HG02588 (cell line): ENCODE data around the gene SIRT7.
"Not testable (repeated sequence)": the region's sequence is repeated elsewhere in the genome, so short reads cannot be mapped to it uniquely, and the experiment has no call there.

Source experiments
- ATAC-seq: cut with Tn5 transposase; IDR thresholded peaks from one replicate; pipeline ENCODE4 v1.9.1; 2021; ENCODE audit warnings: mild to moderate bottlenecking, moderate library complexity; ENCODE audit not compliant: unreplicated experiment

The SIRT7 gene

DNA sequence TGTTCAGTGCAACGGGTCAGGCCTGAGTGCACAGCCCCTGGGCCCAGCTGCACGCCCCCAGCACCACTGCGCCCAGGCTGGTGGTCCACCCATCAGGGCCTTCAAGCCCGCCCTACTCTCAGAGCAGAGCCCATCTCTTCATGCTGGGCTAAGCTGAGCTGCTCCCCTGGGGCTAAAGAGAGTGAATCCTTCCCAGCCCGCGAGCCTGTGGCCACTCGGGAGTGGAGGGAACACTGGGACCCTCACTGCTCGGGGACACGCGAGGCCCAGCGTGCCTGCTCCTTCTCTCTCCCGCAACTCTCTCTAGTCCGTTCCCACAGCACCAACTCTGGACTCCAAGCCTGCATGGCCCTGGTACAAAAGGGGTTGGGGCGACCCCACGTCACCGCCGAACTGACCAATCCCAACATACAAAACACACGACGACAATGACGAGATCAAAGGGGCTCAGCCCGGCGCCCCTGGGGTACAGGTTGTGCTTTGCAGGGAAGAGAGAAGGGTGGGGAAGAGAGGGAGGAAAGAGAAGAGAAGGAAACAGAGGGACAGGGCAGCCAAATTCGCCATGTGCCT lies 4.1 kb upstream of the SIRT7 start:
- no peak for ATAC-seq

GRCh38 chr17:81921537-81921862 lies 3.5 kb upstream of the SIRT7 start:
- no peak for ATAC-seq

DNA sequence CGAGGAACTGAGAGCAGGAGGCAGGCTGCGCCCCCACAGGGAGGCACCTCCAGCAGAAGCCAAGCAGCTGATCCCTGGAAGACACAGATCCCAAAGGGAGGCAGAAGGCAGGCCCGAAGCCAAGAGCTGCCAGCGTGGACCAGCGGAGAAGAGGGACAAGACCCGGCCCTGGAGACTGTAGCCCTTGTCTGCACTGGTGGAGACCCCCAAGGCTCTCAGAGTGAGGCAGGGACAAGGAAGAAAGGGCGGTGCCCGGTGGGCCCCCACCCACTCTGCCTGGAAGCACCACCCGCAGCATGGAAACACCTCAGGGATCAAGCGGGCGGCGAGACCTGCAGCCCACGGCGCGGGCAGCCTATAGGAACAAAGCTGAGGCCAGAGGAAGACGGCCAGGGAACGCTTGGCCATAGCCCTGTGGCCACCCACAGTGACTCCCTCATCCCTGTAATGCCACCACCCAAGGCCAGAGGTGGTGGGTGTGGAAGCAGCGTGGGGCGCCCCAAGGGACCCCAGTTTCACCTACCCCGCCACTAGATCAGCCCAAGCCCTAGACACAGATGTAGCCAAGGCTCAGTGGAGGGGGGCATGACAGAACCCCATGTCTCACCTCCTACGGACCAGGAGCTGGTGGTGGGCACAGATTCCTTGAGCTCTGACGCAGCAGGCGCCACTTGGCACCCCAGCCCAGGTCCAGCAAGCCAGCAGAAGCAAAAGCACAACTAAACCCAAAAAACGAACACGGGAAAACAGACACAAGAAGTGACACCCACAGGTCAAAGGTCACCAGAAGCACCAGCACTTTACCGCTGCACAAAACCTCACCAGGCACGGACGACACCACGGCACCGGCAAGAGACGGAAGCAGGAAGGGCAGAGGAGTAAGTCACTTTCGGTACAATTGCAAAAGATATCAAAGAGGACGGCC lies 2.9 kb upstream of the SIRT7 start:
- no peak for ATAC-seq

- no peak for ATAC-seq
These were observed 1.0 kb upstream of the SIRT7 start for GRCh38 chr17:81918832-81919545.

- ATAC-seq, result not testable (repeated sequence)
These were observed 325 bp upstream of the SIRT7 start for GRCh38 chr17:81918333-81918669.

DNA sequence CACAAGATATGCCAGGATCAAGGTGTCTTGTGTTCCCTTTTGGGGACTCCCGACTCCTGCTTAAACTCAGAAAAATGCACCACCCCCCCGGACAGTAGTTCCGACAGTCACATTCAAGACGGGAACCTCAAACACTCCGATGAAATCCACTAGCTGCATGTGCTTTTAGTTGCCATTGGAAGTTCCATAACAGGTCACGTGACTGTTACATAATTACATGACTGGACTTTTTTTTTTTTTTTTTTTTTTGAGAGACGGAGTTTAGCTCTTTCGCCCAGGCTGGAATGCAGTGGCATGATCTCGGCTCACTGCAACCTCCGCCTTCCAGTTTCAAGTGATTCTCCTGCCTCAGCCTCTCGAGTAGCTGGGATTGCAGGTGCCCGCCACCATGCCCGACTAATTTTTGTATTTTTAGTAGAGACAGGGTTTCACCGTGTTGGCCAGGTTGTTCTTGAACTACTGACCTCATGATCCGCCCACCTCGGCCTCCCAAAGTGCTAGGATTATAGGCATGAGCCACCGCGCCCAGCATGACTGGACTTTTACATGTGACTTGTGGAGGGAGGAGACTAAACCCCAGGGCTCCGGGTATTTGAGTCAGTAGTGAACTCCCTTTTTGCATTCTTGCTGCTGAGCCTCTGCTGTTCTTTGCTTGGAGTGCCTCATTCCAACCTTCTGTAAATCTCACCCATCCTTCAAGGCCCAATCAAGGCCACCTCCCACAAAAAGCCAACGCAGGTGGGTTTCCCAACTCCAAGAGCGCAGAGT lies 1.6 kb downstream of the SIRT7 start:
- ATAC-seq, result no peak

GRCh38 chr17:81915331-81915730 lies 2.6 kb downstream of the SIRT7 start:
- no peak for ATAC-seq

DNA sequence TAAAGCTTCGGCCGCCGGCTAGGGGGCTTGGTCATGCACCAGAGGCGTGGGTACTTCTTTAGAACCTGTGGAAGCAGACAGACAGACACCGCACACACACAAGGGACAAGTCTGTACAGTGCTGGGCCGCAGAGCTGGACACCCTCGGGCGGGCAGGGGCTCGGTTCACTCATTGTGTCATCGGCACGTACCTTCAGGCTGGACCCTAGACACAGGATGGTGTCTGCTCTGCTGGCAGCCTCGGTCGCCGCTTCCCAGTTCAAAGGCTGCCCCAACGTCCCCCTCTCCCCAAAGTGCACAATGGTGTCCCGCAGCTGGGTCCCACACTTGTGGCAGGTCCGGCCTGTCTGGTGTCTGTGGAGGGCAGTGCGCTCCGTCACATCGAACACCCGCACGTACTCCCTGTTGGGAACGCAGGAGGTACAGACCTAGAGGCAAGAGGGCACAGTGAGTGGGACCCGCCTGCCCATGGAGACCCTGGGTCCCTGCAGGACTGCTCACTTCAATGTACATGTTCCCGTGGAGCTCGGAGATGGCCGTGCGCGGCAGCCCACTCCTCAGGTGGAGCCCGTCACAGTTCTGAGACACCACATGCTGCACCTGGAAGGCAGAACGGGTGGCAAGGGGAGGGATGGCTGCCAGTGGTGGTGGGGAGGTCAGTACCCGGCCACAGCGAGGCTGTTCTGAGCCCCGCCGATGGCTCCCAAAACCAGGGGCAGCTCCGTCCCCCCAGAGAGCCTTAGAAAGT lies 3.7 kb downstream of the SIRT7 start:
- no peak for ATAC-seq

DNA sequence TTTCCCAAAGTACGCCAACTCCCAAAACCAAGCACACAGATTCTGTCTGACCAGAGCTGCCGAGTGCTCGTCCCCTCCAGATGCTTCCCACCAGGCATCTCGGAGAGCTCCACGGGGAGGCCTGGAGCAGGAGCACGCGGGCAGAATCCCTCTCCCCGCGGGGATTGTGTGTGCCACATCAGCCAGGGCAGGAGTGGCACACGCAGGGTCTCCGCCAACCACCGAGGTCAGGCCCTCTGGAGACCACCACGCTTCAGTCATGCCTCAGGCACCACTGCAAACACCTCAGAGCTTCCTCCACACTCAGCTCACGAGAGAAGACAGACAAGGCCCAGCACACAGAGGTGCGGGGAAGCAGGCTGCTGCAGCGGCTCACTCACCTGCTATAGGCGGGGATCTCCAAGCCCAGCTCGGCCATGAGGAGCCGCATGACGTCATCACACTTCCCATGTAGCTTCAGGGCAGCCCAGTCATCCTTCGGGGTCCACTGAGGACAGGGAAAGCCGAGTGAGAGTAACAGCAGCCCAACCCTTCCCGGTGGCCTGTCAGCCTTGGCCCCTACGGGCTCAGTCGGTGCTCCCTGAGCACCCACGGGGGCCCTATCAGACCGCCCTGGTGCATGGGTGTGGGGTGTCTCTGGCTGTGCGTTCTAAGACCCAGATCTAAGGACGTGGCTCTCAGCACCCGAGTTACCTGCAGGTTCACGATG lies 4.4 kb downstream of the SIRT7 start:
- no peak for ATAC-seq

- no peak for ATAC-seq
These were observed 5.3 kb downstream of the SIRT7 start for GRCh38 chr17:81912441-81913309.

GRCh38 chr17:81911969-81912368 lies 6.0 kb downstream of the SIRT7 start:
- ATAC-seq, result no peak

DNA sequence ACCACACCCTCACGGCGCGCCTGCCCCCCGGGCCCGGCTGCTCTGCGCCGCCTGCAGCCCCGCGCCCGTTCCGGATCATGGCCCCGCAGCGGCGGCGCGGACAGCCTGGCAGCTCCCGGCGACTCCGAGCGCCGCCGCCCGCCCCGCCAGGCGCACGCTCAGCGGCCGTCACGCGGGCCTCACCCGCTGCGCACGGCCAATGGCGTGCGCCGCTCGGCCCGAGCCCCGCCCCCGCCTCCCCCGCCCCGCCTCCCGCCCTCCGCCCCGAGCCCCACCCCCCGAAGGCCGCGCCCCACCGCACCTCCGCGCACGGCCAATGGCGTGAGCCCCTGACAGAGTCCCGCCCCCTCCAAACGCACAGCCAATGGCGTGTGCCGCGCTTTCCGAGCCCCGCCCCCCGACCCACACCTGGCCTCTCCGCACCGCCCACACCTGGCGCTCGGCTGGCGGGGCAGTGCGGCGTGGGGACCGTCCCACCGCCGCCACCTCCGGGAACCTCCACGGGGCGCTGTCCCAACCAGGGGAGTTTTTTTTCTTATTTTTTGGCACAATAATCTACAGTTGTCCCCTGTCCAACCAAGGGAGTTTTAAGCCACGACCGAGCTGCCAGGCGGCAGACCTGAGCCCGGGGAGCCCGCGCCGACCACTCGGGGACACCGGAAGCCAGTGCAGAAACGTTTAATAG lies 6.6 kb downstream of the SIRT7 start, which contains the start of gene PCYT2:
TSS of gene PCYT2 (minus strand) at position 123 of the 685 bp plus-strand sequence. CDS start at position 79, 44 bp downstream.
- peak; percentile 68 for ATAC-seq

DNA sequence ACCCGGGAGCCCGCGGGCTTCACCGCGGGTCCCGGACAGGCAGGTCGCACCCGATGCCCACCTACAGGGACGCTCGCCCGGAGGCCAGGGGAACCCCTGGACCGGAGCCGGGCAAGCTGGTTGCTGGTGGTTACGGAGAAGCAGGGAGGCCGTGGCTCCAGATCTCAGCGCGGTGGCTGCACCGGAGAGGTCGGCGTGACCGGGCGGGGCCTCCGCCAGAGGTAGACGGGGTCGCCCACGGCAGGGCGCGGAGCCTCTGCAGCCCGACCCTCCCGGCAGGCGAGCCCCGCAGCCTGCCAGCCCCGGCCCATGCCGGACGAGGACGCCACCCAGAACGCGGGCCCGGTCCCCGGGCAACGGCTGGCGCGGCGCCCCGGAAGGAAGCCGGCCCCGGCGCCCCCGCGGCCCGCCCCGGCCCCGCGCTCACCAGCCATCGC lies 7.1 kb downstream of the SIRT7 start:
- ATAC-seq, result peak; percentile 28

DNA sequence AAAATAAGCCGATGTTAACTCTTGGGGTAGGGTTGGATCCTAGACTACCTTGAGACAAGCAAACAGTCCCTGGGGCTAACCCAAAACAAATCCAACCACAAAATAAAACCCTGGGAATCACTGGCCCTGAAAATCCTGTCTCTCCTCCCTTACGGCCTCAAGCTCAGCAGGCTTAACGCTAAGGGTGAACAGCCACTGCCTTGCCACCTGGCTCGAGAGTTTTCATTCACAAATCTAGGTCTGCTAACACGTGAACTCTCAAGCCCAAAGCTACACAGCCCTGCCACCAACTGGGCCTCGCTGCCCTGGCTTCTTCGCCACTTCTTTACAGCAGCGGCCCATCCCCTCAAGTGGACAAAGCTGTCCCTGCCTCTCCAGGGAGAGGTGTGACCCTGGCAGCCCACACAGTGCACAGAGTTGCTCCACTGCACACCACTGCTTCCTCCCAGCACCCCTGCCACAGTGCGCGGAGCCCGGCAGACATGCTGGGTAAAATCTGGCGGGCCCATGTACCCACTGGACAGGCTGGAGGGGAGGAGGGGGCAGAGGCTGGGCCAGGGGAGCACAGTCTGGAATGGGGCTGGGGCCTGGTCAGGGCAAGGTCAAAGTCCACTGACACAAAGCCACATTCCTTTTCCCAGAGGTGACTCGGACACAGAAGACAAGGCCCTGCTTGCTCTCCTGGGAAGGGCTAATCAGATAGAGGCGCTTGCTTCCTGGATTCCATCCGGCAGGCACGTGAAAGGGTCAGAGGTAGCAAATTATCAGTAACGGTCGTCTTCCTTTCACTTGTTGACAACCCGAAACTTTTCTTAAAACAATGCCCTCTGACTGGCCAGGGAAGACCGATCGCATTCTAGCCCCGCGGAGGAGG lies 7.8 kb downstream of the SIRT7 start:
- ATAC-seq, result no peak

- ATAC-seq, result no peak
These were observed 8.7 kb downstream of the SIRT7 start for GRCh38 chr17:81909231-81909630.

DNA sequence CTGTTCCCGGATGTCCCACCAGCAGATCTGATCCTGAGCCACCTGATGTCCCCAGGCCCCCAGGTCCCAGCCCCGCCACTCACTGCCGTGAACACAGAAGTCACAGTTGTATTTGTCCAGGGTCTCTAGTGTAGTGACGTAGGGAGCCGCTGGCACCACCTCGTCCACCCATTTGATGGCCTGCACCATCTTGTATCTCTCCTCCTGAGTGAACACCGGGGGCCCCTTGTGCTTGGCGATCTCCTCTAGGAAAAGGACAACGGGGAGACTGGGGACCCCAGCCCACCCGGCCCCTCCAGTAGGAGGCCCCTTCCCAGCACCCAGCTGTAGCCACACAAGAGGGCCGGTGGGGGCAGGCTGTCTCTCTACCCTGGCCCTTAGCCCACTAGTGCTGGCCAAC lies 9.2 kb downstream of the SIRT7 start:
- ATAC-seq, result no peak
